ENCODE data around the gene GAGE10. TPM values are rescaled to one million over a fixed set of nuclear protein-coding genes. Genes with fewer than 3 reads are reported as not detected.
"Not testable (repeated sequence)": the region's sequence is repeated elsewhere in the genome, so short reads cannot be mapped to it uniquely, and the experiment has no call there.

Gene GAGE10
- total RNA-seq, 4 donors from 2014 or later, result not detected

- 82% methylated on average over 4 of the region's 7 CpGs; no CpG with 5 or more reads in 1 of the 2 donors for WGBS, 2 donors
- H3K27me3 ChIP-seq; intact Hi-C loops (cut with DNase I); H3K36me3 ChIP-seq; DNase-seq; H3K4me3 ChIP-seq (replicated peaks in 1 of 3); H3K4me1 ChIP-seq; H3K27ac ChIP-seq; H3K9me3 ChIP-seq: not testable (repeated sequence)
Measured at GRCh38 chrX:49323735-49324134, 20.3 kb downstream of the GAGE10 start.

- H3K4me1 ChIP-seq; H3K9me3 ChIP-seq; DNase-seq; H3K4me3 ChIP-seq (replicated peaks in 1 of 3); intact Hi-C loops (cut with DNase I); H3K27ac ChIP-seq; H3K36me3 ChIP-seq; H3K27me3 ChIP-seq: not testable (repeated sequence)
- WGBS, 2 donors, result 83 to 94% methylated on average over 2 to 6 of the region's 11 CpGs
Measured at GRCh38 chrX:49330421-49330820, 27.0 kb downstream of the GAGE10 start.

- H3K27ac ChIP-seq; H3K4me3 ChIP-seq (replicated peaks in 1 of 3); H3K27me3 ChIP-seq; H3K9me3 ChIP-seq; H3K4me1 ChIP-seq; H3K36me3 ChIP-seq; intact Hi-C loops (cut with DNase I); DNase-seq: not testable (repeated sequence)
- no CpG with 5 or more reads among the region's 16 CpGs for WGBS, 2 donors
Measured at GRCh38 chrX:49331282-49331681, 27.8 kb downstream of the GAGE10 start, which contains the start of gene GAGE13. TSS of gene GAGE13 (plus strand) at chrX:49331582. CDS start at chrX:49332738, 1,156 bp downstream.

- H3K4me1 ChIP-seq; intact Hi-C loops (cut with DNase I); DNase-seq; H3K9me3 ChIP-seq; H3K27ac ChIP-seq; H3K4me3 ChIP-seq (replicated peaks in 1 of 3); H3K36me3 ChIP-seq; H3K27me3 ChIP-seq: not testable (repeated sequence)
- 97% methylated on average over 16 of the region's 26 CpGs; no CpG with 5 or more reads in 1 of the 2 donors for WGBS, 2 donors
Measured at GRCh38 chrX:49331841-49332240, 28.4 kb downstream of the GAGE10 start.

- H3K27me3 ChIP-seq; H3K4me1 ChIP-seq; intact Hi-C loops (cut with DNase I); H3K4me3 ChIP-seq (replicated peaks in 1 of 3); H3K36me3 ChIP-seq; H3K9me3 ChIP-seq; H3K27ac ChIP-seq: not testable (repeated sequence)
- peak in 1 of 2 donors; percentile 5 for DNase-seq
- 95% methylated on average over 15 of the region's 24 CpGs; no CpG with 5 or more reads in 1 of the 2 donors for WGBS, 2 donors
Measured at GRCh38 chrX:49341449-49341848, 38.0 kb downstream of the GAGE10 start.

- H3K27ac ChIP-seq; DNase-seq; H3K4me1 ChIP-seq; H3K36me3 ChIP-seq; H3K27me3 ChIP-seq; intact Hi-C loops (cut with DNase I); H3K9me3 ChIP-seq; H3K4me3 ChIP-seq (replicated peaks in 1 of 3): not testable (repeated sequence)
- 84 to 86% methylated on average over 14 of the region's 15 CpGs for whole genome bisulfite sequencing, 2 donors
Measured at GRCh38 chrX:49344496-49345175, 41.2 kb downstream of the GAGE10 start.

GRCh38 chrX:49345402-49345801, 42.0 kb downstream of the GAGE10 start:
- H3K27ac ChIP-seq; H3K36me3 ChIP-seq; H3K9me3 ChIP-seq; H3K27me3 ChIP-seq; intact Hi-C loops (cut with DNase I); H3K4me3 ChIP-seq (replicated peaks in 1 of 3); H3K4me1 ChIP-seq; DNase-seq: not testable (repeated sequence)
- WGBS, 2 donors, result 85 to 87% methylated on average over 8 to 9 of the region's 10 CpGs

GRCh38 chrX:49346150-49346549, 42.7 kb downstream of the GAGE10 start:
- H3K27me3 ChIP-seq; H3K27ac ChIP-seq; H3K4me1 ChIP-seq; intact Hi-C loops (cut with DNase I); DNase-seq; H3K4me3 ChIP-seq (replicated peaks in 1 of 3); H3K9me3 ChIP-seq; H3K36me3 ChIP-seq: not testable (repeated sequence)
- 85 to 91% methylated on average over 10 to 11 of the region's 11 CpGs for WGBS, 2 donors

Other genes with a start within 250 kb of the GAGE10 start
- gene CCDC120, start 244.6 kb upstream of the GAGE10 start, total RNA-seq, result 10 to 100 TPM in 1 of 4 donors, 1 to 10 TPM in 3; 5.1 to 14.4 (median 6.3) TPM
- 10 to 100 TPM; 19.2 to 32.9 (median 22.1) TPM for gene PRAF2, start 229.6 kb upstream of the GAGE10 start, total RNA-seq
- gene WDR45, start 223.8 kb upstream of the GAGE10 start, total RNA-seq, result 100 to 1,000 TPM in 3 of 4 donors, 10 to 100 TPM in 1; 99.8 to 184 (median 106) TPM
- gene GPKOW, start 179.9 kb upstream of the GAGE10 start, total RNA-seq, result 10 to 100 TPM; 24.3 to 32.5 (median 28.0) TPM
- gene MAGIX, start 140.9 kb upstream of the GAGE10 start, total RNA-seq, result 10 to 100 TPM; 16.5 to 40.9 (median 27.5) TPM
- gene PLP2, start 131.7 kb upstream of the GAGE10 start, total RNA-seq, result 10 to 100 TPM in 3 of 4 donors, 1 to 10 TPM in 1; 6.2 to 25.7 (median 14.6) TPM
- gene PRICKLE3, start 117.3 kb upstream of the GAGE10 start, total RNA-seq, result 10 to 100 TPM in 1 of 4 donors, 1 to 10 TPM in 3; 8.1 to 22.4 (median 9.6) TPM
- 1 to 10 TPM; 1.9 to 4.8 (median 2.7) TPM for gene SYP, start 103.5 kb upstream of the GAGE10 start, total RNA-seq
- under 1 TPM in 3 of 4 donors, not detected in 1; 0.10 to 0.21 (median 0.13) TPM for gene CACNA1F, start 70.3 kb upstream of the GAGE10 start, total RNA-seq
- gene CCDC22, start 68.2 kb upstream of the GAGE10 start, total RNA-seq, result 10 to 100 TPM; 13.8 to 27.1 (median 18.8) TPM
- gene FOXP3, start 38.9 kb upstream of the GAGE10 start, total RNA-seq, result under 1 TPM in 2 of 4 donors, not detected in 2; 0.11 to 0.13 TPM
- gene PPP1R3F, start 33.9 kb upstream of the GAGE10 start, total RNA-seq, result 10 to 100 TPM in 3 of 4 donors, 1 to 10 TPM in 1; 7.7 to 15.7 (median 12.5) TPM
- gene GAGE12J, start 18.4 kb downstream of the GAGE10 start, total RNA-seq, result not detected
- gene GAGE13, start 27.9 kb downstream of the GAGE10 start, total RNA-seq, result not detected
- gene GAGE12C, start 228.5 kb downstream of the GAGE10 start, total RNA-seq, result not detected
- gene GAGE12D, start 238.1 kb downstream of the GAGE10 start, total RNA-seq, result not detected
- not detected for gene GAGE12E, start 247.6 kb downstream of the GAGE10 start, total RNA-seq